HG02973 (cell line): ENCODE data around the gene ATXN7L1.

Experiments used
- ATAC-seq: cut with Tn5 transposase; IDR thresholded peaks from one replicate; pipeline ENCODE4 v1.9.1; 2021; ENCODE audit warnings: moderate library complexity; ENCODE audit not compliant: unreplicated experiment

ATXN7L1 gene

DNA sequence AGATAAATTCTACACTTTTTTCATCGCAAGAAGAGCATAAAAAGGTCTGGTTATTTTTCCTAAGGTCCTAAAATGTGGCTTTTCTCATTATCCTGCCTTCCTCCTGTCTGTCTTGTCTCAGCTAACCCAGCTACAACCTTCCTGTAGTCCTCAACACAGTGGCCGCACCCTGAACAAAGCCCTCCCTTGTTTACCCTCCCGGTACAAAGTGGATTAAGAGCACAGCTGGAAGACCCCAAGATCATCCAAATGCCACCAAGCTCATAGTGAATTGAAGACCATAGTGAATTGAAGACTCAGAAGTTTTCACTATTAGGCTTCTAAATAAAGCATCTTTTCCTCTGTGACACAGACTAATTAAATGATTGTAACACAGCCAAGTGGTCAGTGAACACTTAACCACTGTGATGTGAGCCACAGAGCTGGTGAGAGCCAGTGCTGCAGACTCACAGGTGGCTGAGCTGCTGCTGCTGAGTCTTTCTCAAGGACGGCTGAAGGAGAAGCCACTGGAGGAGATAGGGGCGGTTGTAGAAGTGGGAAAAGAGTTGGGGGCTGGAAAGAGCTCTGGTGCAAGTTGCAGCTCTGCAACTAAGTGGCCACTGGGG lies 123.6 kb downstream of the ATXN7L1 start:
- ATAC-seq, result no peak

DNA sequence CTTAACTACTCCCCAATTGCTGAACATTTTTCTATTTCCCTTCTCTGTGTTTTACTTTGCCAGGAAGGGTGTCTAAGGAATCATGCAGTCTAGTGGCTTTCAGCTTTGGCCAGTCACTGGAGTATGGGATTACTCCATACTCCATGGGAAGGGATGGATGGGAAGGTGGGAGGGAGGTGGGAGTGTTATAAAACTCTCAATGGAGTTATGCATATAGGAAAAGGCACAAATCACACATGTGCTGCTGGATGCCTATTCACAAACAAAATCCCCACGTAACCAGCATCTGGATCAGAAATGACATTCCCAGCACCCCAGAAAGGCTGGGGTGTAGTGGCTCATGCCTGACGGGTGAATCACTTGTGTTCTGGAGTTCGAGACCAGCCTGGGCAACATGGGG lies 125.3 kb downstream of the ATXN7L1 start:
- no peak for ATAC-seq

DNA sequence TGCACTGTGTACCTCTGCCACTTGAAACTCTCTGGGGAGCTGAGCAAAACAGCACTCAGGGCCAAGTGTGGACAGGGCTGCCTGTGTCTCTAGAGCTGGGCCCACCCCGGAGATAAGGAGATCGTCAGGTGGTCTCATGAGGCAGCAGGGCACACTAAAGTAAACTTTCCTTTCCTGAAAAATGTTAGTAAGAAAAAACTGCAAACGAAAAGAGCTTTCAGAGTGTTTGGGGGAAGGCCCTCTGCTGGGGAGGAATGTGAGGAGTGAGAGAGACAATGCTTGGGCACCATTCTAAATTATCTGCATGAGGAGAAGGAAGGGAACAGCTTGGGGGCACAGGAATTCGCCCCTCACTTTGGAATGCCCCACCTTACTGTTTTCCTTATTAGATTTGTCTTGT lies 127.7 kb downstream of the ATXN7L1 start:
- no peak for ATAC-seq

DNA sequence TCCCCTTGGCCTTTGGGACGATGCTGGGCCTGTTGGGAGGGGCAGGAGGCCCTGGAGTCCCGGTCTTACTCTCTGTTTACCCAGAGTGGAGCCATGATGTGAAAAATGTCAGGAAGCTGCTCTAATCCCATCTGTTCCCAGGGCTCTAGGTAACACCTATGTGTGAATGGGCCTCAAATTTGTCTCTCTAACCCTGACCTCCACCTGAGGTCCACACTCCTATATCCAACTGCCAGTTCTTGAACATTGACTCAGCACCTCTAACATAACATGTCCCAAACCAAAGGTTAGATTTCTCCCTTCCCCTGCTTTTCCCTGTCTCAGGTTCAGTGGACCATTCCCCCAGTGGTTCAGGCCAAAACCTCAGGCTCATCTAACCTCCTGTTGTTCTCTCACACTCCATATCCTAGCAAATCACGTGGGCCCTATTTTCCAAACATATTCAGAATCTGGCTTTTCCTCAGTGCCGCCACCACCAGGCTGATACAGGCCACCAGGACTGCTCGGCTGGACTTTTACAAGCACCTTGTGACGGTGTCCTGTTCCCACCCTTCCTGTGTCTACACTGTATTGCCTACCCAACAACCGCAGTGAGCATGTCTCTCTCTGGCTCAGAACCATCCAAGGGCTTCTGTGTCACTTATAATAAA lies 130.6 kb downstream of the ATXN7L1 start:
- ATAC-seq, result no peak

DNA sequence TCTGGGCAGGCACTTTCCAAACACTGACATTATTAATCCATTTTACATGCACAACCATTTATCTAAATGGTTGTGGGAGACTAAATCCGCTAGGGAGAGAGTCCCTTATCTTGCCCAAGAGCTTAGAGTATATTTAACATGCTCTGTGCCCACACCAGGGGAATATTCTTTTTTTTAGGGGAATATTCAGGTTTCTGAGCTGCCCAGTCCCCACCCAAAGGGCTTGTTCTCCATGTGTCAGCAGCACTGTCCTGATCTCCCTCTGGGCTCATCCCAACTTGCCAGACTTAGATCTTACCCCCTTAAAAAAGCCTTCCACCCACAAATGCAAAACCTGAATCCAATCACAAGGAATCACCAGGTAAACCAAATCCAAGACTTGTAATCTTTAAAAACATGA lies 132.1 kb downstream of the ATXN7L1 start:
- no peak for ATAC-seq

DNA sequence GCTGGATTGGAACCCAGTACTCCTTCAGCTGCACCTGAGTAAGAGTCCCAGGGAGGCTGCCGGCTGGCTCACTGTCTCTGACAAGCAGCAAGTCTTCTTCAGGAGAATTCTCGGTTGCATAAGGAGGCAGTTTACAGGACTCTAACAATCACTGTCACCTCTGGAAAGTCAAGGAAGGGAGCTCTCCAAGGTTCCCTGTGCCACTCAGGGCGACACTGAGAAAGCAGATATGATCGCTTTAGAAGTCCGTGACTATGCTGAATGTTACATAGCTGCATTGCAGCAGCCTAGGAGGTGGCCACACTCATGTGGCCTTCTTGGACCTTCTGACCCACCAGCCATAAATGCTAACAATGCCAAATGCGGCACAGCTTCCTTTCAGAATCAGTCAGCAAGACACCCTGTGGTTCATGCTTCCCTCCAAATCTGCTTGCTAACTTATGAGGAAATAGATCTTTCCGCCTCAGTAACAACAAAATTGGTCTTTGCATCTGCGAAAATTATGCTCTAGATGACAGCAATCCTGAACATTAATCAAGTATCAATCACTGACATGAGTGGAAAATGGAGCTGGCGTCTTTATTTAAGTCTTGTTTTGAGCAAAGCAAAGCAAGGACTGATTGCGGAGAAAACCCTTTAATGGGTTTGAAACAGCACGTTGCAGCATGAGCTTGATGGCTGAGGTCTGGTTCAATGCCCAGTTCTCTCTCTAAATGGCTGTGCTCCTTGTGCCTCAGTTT lies 132.9 kb downstream of the ATXN7L1 start:
- no peak for ATAC-seq

DNA sequence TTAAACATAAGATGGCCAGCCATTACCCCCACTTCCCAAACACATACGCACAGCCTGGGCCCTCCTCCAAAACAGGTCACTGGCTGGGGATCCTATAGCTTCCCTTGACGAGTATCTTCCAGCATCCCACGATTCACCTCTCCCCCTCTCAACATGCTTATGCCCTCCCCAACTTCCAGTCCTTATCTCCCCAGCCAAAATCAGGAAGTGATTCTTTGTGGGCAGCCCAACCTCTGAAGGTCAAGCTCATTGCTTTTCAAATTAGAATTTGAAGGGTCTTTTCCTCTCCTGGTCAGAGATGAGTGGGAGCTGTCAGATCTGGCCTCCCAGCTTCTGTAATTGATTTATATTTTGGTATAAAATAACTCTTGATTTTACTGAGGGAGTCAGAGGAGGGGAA lies 133.6 kb downstream of the ATXN7L1 start:
- no peak for ATAC-seq

DNA sequence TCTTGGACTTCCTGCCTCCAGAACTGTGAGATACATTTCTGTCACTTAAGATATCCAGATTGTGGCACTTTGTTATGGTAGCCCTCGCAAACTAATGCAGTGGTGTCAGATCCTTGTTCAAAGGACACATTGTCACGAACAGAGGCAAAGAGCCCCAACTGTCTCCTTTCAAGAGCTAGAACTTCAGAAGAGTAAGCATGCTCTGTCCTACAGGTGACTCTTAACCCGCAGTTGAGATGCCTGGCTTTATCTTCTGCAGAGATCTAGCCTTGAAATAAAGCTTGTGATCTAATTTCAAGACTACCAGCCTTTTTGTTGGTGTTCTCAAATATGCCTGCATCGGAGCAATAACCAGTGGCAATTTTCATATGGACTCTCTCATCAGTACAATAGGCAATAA lies 134.4 kb downstream of the ATXN7L1 start:
- ATAC-seq, result no peak

DNA sequence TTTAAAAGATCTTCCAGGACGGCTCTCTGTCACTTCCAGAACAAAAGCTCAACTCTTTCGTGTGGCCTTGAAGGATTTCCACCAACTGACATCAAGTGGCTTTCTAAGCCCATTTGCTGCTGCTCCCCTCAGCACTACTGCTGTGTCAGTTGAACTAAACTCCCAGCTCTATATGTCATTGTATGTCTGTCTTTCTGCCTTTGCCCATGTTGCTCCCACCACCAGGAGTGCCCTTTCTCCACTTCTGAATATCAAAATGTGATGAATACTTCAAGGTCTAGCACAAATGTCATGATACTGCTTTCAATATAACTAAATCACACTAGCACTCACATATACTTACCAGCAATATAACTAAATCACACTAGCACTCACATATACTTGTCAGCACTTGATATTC lies 138.3 kb downstream of the ATXN7L1 start:
- ATAC-seq, result no peak

DNA sequence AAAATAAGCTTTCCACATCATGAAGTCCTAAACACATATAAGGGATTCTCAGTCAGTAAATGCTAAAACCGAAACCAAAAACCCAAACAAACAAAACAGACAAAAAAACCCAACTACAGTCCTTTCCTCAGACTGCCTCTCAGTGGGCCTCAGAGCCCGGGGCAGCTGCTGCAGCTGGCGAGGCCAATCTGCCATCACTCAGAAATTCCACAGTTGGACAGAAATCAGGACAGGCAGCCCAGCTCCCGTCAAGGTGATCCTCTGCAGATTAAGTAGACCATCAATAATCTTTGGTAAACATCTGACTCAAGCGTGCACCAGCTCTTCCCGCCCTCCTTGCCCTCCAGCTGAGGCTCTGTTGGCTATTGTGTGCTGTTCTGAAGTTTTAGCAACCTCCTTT lies 142.2 kb downstream of the ATXN7L1 start:
- ATAC-seq, result no peak

DNA sequence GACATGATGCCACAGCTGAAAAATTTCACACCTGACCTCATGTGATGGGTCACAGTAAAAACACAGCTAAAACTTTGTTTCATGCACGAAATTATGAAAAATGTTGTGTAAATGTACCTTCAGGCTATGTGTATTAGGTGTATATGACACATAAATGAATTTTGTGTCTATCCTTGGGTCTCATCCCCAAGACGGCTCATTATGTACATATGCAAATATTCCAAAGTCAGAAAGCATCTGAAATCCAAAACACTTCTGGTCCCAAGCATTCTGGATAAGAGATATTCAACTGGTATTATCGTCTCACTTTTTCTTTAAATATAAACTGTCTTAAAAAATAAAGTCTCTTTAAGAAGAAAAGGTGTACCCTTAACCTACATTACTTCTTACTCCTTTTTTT lies 145.4 kb downstream of the ATXN7L1 start:
- no peak for ATAC-seq

DNA sequence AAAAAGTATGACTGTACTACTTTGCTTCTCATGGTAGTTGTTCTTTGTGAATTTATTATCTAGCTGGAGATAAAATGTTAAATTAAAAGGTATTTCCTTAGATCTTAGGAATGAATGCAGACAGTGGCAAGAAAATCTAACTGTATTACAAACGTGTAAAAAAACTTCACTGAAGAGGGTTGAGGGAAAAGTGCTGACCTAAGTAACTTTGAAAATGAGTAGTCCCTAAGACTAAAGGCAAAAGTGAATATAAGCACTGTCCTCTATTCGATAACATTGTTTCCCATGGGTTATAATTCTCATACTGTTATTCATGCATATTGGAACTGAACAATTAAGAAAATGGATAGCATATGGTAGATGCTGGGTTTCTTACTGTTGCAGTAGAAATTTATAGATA lies 148.4 kb downstream of the ATXN7L1 start:
- ATAC-seq, result no peak

DNA sequence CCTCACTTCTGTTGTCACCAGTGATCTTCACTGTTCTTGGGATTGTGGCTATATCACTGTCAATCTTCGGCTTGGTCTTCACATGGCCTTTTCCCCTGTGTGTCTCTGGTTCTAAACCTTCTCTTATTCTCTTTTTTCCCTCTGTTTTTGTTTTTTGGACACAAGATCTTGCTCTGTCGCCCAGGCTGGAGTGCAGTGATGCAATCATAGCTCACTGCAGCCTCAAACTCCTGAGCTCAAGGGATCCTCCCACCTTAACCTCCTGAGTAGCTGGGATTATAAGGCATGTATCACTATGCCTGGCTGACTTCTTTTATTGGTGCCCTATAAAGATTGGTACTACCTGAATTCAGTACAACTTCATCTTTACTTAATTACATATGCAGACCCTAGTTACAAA lies 151.7 kb downstream of the ATXN7L1 start:
- no peak for ATAC-seq

DNA sequence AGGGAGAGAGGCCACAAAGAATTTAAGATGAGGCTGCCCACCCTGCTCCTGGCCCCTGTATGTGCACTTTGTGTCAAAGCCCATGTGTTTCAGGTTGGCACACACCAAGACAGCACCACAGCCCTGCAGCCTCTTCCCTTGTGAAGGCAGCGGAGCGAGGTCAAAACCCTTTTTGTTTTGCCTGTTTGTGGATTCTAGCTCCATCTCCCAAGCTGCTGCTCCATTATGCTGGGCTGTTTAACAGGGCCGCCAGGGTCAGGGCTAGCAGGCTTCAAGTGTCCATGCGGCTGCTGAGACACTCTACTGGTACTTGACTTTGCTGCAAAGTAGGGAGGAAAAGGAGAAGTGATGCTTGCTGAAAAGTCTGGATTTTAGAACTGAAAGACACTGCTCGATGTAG lies 152.8 kb downstream of the ATXN7L1 start:
- ATAC-seq, result no peak

DNA sequence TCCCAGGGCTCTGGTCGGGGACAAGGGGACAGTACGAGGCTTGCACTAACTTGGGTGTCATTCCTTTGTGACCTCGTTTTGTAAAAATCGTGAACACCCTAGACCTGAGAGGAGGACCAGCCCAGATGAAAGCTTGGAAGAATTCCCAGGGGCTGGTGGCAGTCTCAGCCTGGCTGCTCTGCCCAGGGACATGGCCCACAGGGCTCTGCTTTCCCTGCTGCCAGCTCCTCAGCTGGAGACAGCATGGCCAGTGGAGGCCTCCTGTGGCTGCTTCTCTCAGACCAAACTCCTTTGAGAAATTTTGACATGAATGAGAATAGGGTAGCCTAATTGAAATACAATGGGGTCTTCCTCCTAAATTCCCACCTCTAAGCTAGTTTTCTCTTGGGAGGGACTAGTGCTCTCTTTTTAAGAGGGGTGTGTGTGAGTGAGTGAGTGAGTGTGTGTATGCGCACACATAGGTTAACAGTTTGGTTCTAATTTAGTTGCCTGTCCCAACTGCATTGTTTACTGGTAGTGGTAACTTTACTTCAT lies 154.8 kb downstream of the ATXN7L1 start:
- ATAC-seq, result no peak

DNA sequence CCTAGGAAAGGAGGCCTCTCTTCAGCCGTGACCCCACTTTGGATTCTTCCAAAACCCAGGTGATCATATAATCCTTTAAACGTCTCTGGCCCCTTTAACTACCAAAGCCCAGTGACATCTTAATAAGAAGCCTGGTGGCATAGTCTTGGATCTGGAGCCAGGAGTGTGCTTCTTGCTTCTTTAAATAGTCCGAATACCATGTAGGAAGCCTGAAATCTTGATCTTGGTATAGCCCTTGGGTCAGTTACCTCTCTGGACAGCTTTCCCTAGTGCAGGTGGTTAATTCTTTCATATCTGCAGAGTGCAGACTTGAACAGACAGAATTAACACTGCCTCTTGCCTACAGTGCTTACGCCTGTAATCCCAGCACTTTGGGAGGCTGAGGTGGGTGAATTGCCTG lies 156.5 kb downstream of the ATXN7L1 start:
- no peak for ATAC-seq

DNA sequence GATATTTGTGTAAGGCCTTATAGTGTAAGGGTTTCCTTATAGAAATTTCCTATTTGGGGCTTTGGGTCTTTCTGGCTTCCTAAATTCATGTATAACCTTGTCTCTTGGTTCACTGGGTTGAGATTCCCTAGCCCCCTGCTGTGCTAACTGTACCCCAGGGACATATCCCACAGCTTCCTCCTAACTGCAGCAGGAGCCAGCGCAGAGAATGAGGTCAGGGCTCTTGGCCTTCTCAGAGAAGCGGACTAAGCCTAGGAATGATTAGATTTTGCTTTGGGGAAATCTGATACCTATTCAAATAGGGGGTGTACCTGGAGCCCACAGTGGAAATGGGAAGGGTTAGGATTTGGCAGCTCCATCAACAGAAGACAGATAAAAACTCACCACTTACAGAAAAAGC lies 157.0 kb downstream of the ATXN7L1 start:
- ATAC-seq, result no peak

DNA sequence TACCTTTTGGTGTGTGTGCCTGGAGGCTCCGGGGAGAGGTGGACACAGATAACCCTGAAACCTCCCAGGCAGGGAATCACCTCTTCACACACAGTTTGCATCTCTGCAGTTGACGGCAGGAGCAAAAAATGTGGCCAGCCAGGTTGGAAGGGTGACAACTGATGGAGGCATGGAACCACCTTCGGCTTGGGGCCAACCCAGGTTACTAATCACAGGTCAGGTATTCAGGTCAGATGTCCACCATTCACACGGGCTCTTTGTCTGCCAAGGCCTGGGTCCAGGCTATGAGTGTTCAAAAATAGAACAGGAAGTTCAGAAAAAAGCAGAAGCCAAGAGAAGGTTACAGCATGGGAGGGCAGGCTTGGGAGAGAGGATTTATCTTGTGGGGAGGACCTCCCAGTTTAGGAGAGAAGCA lies 157.9 kb downstream of the ATXN7L1 start:
- no peak for ATAC-seq

DNA sequence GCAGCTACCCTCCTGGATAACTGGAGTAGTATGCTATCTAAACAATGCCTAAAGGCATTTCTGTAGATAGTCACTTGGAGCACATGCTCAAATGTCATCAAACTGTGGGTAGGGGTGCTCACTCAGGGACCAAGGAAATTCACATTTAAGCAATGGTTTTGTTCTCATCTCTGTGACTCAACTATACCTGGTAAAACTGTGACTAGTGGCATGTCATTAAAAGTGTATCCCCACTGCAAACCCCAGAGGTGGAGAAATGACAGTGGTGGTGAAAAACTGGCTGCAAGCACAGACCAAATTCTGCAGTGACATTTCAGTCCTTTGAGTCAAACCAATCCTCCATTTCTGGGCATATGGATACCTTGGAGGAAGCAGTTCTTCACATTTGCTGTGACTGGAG lies 160.9 kb downstream of the ATXN7L1 start:
- no peak for ATAC-seq

DNA sequence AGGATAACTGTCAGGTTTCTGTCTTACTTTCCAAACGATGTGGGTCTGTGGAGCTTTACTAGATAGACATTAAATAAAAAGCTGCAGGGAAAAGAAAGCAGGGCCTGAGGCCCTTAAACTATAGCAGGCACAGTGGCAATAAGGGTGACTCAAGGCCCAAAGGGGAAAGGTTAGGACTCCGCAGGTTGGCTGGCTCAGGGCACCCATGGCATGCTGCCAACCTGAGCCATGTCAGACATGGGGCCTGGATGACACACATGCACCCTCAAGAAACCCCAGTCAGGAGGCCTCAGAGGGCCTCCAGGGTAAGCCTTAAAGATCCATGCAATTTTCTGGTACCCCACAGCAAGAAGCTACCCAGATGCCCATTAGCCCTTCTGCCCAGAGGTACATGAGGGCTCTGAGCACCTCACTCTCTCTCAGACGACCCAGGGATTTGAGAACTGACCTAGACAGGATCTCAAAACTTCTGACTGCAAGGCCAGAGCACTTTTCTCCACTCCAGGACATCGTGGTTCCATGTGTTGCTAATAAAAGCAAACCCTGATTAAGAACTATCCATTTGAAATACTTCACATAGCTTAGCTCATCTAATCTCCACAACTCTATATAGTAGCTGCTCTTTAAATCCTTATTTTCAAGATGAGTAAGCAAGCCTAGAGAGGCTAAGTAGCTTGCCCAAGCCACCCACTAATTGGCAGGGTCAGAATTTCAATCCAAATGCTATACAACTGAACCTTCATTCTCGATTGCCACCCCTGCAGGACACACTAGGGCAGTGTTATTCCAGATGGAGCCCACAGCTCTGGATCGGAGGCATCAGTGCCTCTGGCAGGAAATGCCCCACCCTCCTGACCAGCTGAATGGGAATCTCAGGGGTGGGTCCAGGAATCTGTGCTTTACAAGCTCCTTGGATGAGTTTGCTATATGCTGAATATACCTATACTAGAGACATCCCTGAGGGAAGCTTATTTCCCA lies 162.6 kb downstream of the ATXN7L1 start:
- no peak for ATAC-seq

DNA sequence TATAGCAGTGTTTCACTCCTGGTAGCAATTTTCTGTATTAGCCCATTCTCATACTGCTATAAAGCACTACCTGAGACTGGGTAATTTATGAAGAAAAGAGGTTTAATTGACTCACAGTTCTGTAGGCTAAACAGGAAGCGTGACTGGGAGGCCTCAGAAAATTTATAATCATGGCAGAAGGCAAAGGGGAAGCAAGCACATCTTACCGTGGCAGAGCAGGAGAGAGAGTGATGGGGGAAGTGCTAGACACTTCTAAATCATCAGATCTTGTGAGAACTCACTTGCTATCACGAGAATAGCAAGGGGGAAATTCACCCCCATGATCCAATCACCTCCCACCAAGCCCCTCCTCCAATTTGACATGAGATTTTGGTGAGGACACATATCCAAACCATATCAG lies 163.5 kb downstream of the ATXN7L1 start:
- ATAC-seq, result no peak
